ENCODE data around the gene HRCT1. TPM values are rescaled to one million over a fixed set of nuclear protein-coding genes. Genes with fewer than 3 reads are reported as not detected.
"Not testable (repeated sequence)": the region's sequence is repeated elsewhere in the genome, so short reads cannot be mapped to it uniquely, and the experiment has no call there.

HRCT1 gene
- total and polyA plus RNA-seq, 12 donors = 0.35 to 5.9 (median 1.7) TPM; not detected in 3

- intact Hi-C loops (cut with DNase I) = no loop called here
- H3K4me3 ChIP-seq = no peak overlapping the region
- H3K36me3 ChIP-seq (replicated peaks in 1 of 2) = no peaks in the 10 kb centered on the region
- H3K4me1 ChIP-seq (replicated peaks in 1 of 2) = no peaks in the 10 kb centered on the region
- H3K9me3 ChIP-seq (replicated peaks in 1 of 3) = no peaks in the 10 kb centered on the region
- 74 to 82% (median 80%) methylated on average over 4 of the region's 4 CpGs for WGBS, 4 donors
- no peak for TF ChIP-seq POLR2A (IDR thresholded peaks at IDR 0.05)
- TF ChIP-seq, protein P1, sequence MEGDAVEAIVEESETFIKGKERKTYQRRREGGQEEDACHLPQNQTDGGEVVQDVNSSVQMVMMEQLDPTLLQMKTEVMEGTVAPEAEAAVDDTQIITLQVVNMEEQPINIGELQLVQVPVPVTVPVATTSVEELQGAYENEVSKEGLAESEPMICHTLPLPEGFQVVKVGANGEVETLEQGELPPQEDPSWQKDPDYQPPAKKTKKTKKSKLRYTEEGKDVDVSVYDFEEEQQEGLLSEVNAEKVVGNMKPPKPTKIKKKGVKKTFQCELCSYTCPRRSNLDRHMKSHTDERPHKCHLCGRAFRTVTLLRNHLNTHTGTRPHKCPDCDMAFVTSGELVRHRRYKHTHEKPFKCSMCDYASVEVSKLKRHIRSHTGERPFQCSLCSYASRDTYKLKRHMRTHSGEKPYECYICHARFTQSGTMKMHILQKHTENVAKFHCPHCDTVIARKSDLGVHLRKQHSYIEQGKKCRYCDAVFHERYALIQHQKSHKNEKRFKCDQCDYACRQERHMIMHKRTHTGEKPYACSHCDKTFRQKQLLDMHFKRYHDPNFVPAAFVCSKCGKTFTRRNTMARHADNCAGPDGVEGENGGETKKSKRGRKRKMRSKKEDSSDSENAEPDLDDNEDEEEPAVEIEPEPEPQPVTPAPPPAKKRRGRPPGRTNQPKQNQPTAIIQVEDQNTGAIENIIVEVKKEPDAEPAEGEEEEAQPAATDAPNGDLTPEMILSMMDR (IDR thresholded peaks at IDR 0.05) = no peak
- no peak overlapping the region for H3K27ac ChIP-seq
- DNase-seq = no peak
- H3K27me3 ChIP-seq = no peaks in the 10 kb centered on the region
These were observed 27.6 kb downstream of the HRCT1 start for GRCh38 chr9:35933550-35934067.

GRCh38 chr9:35934069-35934468, 28.1 kb downstream of the HRCT1 start:
- WGBS, 4 donors = 76 to 89% (median 86%) methylated on average over 6 of the region's 6 CpGs
- not testable (repeated sequence) for H3K4me3 ChIP-seq

DNA sequence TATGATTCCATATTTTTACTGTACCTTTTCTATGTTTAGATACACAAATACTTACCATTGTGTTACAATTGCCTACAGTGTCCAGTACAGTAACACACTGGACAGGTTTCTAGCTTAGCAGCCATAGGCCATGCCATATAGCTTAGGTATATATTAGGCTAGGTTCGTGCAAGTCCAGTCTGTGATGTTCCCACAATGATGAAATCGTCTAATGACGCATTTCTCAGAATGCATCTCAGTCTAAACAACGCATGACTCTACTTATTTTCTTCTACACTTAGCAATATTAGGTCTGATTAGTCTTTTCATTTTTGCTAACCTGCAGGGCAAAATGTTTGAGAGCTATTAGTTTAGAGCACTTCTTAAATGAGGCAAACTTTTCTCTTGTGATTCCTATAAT, 29.3 kb downstream of the HRCT1 start:
- Histone ChIP-seq H3K36me3 (replicated peaks in 1 of 2) (no peaks in the 10 kb centered on the region), H3K4me3 (no peak overlapping the region), H3K27ac (no peak overlapping the region), H3K4me1 (replicated peaks in 1 of 2) (no peaks in the 10 kb centered on the region), H3K9me3 (replicated peaks in 1 of 3) (no peaks in the 10 kb centered on the region), H3K27me3 (no peaks in the 10 kb centered on the region)
- 88 to 94% (median 93%) methylated on average over 4 of the region's 4 CpGs for WGBS, 4 donors
- DNase-seq = no peak
- TF ChIP-seq, protein P1 (IDR thresholded peaks at IDR 0.05) = no peak
- no peak for TF ChIP-seq POLR2A (IDR thresholded peaks at IDR 0.05)
- intact Hi-C loops (cut with DNase I) = no loop called here

More at GRCh38 chr9:35934069-35934468, 28.1 kb downstream of the HRCT1 start:
- H3K27me3 ChIP-seq; H3K4me1 ChIP-seq (replicated peaks in 1 of 2); DNase-seq; intact Hi-C loops (cut with DNase I); H3K36me3 ChIP-seq (replicated peaks in 1 of 2); H3K9me3 ChIP-seq (replicated peaks in 1 of 3); H3K27ac ChIP-seq: not testable (repeated sequence)

DNA sequence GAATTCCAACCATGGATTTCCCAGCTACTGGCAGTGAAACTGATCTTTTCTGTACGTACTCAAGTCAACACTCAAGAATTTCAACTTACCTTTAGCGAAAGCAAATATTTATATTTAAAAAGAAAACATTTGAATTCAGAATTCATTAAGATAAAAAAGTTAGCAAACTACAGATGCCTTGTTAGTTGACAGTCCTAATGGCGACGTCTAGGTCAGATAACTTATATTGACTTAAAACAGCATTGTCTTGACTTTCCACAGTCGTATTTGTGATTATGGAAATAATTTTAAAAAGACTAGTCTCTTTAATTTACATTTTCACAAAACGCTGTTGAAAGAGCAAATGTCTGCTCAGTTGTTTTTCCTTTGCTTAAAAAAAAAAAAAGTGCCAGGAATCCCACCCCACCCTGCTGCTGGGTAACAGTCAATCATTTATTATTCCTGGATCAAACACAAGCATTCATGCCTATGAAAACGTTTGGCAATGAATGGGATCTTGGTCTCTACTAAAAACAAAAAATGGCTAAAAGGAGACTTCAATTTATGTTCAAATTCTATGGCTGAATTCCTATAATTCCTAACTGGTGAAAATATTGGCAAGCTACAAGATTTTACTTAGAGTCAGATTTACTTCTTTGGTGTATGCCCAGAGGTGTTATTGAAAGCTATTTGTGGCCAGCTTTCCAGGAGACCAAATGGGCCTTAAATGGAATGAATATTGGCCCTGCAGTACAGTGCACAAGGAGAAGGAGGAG, 29.9 kb downstream of the HRCT1 start:
- TF ChIP-seq, protein P1 (IDR thresholded peaks at IDR 0.05) = no peak
- no peak for TF ChIP-seq POLR2A (IDR thresholded peaks at IDR 0.05)
- H3K9me3 ChIP-seq (replicated peaks in 1 of 3) = no peaks in the 10 kb centered on the region
- no peaks in the 10 kb centered on the region for H3K4me1 ChIP-seq (replicated peaks in 1 of 2)

GRCh38 chr9:35937227-35937626, 31.2 kb downstream of the HRCT1 start:
- Histone ChIP-seq H3K9me3 (replicated peaks in 1 of 3) (no peaks in the 10 kb centered on the region), H3K36me3 (replicated peaks in 1 of 2) (no peaks in the 10 kb centered on the region), H3K27me3 (no peaks in the 10 kb centered on the region), H3K27ac (no peak overlapping the region), H3K4me3 (no peak overlapping the region), H3K4me1 (replicated peaks in 1 of 2) (no peaks in the 10 kb centered on the region)
- no peak for DNase-seq
- no peak for TF ChIP-seq POLR2A (IDR thresholded peaks at IDR 0.05)
- TF ChIP-seq, protein P1 (IDR thresholded peaks at IDR 0.05) = no peak
- WGBS, 4 donors = 57 to 90% (median 70%) methylated on average over 2 of the region's 2 CpGs
- intact Hi-C loops (cut with DNase I) = no loop called here

More for the DNA sequence above, 29.9 kb downstream of the HRCT1 start:
- intact Hi-C loops (cut with DNase I) = no loop called here
- no peaks in the 10 kb centered on the region for H3K36me3 ChIP-seq (replicated peaks in 1 of 2)
- H3K4me3 ChIP-seq = no peak overlapping the region
- no peak for DNase-seq
- no peak overlapping the region for H3K27ac ChIP-seq
- WGBS, 4 donors = 55 to 71% (median 63%) methylated on average over 7 of the region's 7 CpGs
- H3K27me3 ChIP-seq = no peaks in the 10 kb centered on the region

Measured in adrenal gland (tissue), 12 donors.